ENCODE results near the gene PREX1.

Gene PREX1

DNA sequence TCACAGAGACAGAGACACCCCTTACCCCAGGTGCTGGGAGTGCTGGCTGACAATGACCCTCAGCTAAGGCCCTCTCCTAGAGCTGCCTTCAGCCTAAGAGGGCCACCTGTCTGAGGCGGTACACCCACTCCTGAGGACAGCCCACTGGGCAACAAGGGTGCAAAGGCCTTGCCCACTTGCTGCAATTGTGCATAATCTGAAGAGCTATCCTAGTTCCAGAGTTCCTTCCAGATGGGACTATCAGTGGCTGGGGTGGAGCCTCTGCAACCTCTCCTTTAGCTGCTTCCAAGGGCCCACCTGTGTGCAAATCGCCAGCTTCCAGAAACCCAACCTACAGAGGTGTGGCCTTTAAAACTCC, 87.5 kb downstream of the PREX1 start:
- no peak overlapping the region for H4K91ac ChIP-seq (ENCODE audit: low read depth, low read length, poor library complexity)
- no peak overlapping the region for H3K27ac ChIP-seq (replicated peaks; ENCODE audit: low read length)
- no peak overlapping the region for H3K4me2 ChIP-seq (ENCODE audit: insufficient read depth, low read length, poor library complexity, severe bottlenecking)
- no peak overlapping the region for H2BK5ac ChIP-seq (ENCODE audit: low read length)
- no peak overlapping the region for H3K18ac ChIP-seq (ENCODE audit: low read length)
- H3K79me1 ChIP-seq (ENCODE audit: low read depth, low read length), result no peaks in the 10 kb centered on the region
- no peak overlapping the region for H3K4me3 ChIP-seq (ENCODE audit: low read length in 2 of 2)
- H3K4me1 ChIP-seq (ENCODE audit: control insufficient read depth in 2 of 2, insufficient read depth in 1 of 2, low read depth in 1 of 2, low read length in 2 of 2), result peaks cover 0 to 5% of the 10 kb centered on the region in 2 donors
- no peak overlapping the region for H3K4ac ChIP-seq (ENCODE audit: low read length)
- no peak overlapping the region for H3K9ac ChIP-seq (ENCODE audit: low read depth, low read length, poor library complexity)
- no peak overlapping the region for H2AFZ ChIP-seq (ENCODE audit: low read length)
- no peaks in the 10 kb centered on the region for H3K9me3 ChIP-seq (replicated peaks in 1 of 2; ENCODE audit: control insufficient read depth in 2 of 2, insufficient read depth in 1 of 2, low read depth in 1 of 2, low read length in 2 of 2)
- no peak overlapping the region for H3K23ac ChIP-seq (ENCODE audit: low read depth, low read length, poor library complexity)
- H2BK15ac ChIP-seq (ENCODE audit: low read length), result no peak overlapping the region
- H2BK120ac ChIP-seq (ENCODE audit: low read depth, low read length), result no peak overlapping the region
- H3K36me3 ChIP-seq (replicated peaks in 1 of 2; ENCODE audit: control insufficient read depth in 2 of 2, insufficient read depth in 2 of 2, low read length in 2 of 2), result peaks cover 6 to 100% of the 10 kb centered on the region in 2 donors
- H3K27me3 ChIP-seq (ENCODE audit: control insufficient read depth in 3 of 3, insufficient read depth in 3 of 3, low read depth in 1 of 3, low read length in 3 of 3), result peaks cover 0 to 4% (median 0%) of the 10 kb centered on the region in 3 experiments
- DNase-seq (ENCODE audit: low spot score), result no peak
- no peak overlapping the region for H2AK5ac ChIP-seq (ENCODE audit: low read depth, low read length)
- H3K14ac ChIP-seq (ENCODE audit: low read length), result no peak overlapping the region
- H4K8ac ChIP-seq (ENCODE audit: low read depth, low read length), result no peak overlapping the region
- peak overlapping the region; percentile 12 for H2BK12ac ChIP-seq (ENCODE audit: low read length)
- WGBS, 2 donors (ENCODE audit: extremely low coverage in 2 of 2, insufficient read length in 2 of 2, insufficient replicate concordance in 1 of 2), result no CpG with 5 or more reads among the region's 2 CpGs

DNA sequence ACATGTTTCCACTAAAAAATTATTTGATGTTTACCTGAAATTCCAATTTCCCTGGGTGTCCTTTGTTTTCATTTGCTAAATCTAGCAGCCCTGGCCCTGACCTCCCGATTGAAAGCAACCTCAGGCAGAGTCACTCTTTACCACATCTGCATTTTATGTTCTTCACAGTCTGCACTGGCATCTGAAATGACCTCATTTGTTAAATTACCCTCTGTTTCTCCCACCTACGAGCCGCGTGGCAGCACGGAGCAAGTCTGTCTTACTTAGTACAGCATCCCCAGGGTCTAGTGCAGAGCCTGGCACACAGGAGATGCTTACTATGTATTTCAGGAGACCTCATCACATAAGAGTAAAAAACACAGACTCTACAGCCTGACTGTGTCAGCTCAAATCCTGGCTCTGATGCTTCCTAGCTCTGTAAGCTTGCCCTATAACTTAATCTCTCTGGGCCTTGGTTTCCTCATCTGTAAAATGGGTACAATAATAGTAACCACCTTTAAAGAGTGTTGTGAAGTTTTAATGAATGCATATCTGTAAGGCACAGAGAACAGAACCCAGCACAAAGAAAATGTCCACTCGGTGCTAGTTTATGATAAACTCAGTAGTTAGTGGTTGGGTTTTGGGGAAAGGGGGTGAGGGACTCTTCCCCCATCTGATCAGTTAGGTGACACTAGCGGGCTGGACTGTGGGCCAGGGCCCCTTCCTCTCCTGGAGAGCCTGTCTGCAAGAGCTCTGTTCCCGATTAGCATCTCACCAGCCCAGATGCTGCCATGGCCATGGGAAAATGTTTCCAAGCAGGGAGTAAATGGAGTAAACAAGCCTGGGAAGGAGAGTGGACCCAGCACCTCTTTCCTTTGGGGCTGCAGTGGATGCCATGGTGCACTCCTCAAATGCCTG, 88.2 kb downstream of the PREX1 start:
- no peak for DNase-seq (ENCODE audit: low spot score)
- no peak overlapping the region for H3K9ac ChIP-seq (ENCODE audit: low read depth, low read length, poor library complexity)
- no peak overlapping the region for H3K27ac ChIP-seq (replicated peaks; ENCODE audit: low read length)
- H3K36me3 ChIP-seq (replicated peaks in 1 of 2; ENCODE audit: control insufficient read depth in 2 of 2, insufficient read depth in 2 of 2, low read length in 2 of 2), result peaks cover 6 to 100% of the 10 kb centered on the region in 2 donors
- H3K4me1 ChIP-seq (ENCODE audit: control insufficient read depth in 2 of 2, insufficient read depth in 1 of 2, low read depth in 1 of 2, low read length in 2 of 2), result peaks cover 0 to 5% of the 10 kb centered on the region in 2 donors
- no peak overlapping the region for H2BK5ac ChIP-seq (ENCODE audit: low read length)
- no peak overlapping the region for H3K4ac ChIP-seq (ENCODE audit: low read length)
- no peak overlapping the region for H2AFZ ChIP-seq (ENCODE audit: low read length)
- H2BK15ac ChIP-seq (ENCODE audit: low read length), result no peak overlapping the region
- H3K27me3 ChIP-seq (ENCODE audit: control insufficient read depth in 3 of 3, insufficient read depth in 3 of 3, low read depth in 1 of 3, low read length in 3 of 3), result peaks cover 0 to 4% (median 0%) of the 10 kb centered on the region in 3 experiments
- no peak overlapping the region for H3K18ac ChIP-seq (ENCODE audit: low read length)
- H2AK5ac ChIP-seq (ENCODE audit: low read depth, low read length), result no peak overlapping the region
- no peak overlapping the region for H3K23ac ChIP-seq (ENCODE audit: low read depth, low read length, poor library complexity)
- WGBS, 2 donors (ENCODE audit: extremely low coverage in 2 of 2, insufficient read length in 2 of 2, insufficient replicate concordance in 1 of 2), result no CpG with 5 or more reads among the region's 8 CpGs
- H4K91ac ChIP-seq (ENCODE audit: low read depth, low read length, poor library complexity), result no peak overlapping the region
- H3K4me2 ChIP-seq (ENCODE audit: insufficient read depth, low read length, poor library complexity, severe bottlenecking), result no peak overlapping the region
- H2BK120ac ChIP-seq (ENCODE audit: low read depth, low read length), result no peak overlapping the region
- H3K9me3 ChIP-seq (replicated peaks in 1 of 2; ENCODE audit: control insufficient read depth in 2 of 2, insufficient read depth in 1 of 2, low read depth in 1 of 2, low read length in 2 of 2), result no peaks in the 10 kb centered on the region
- no peak overlapping the region for H3K14ac ChIP-seq (ENCODE audit: low read length)
- H4K8ac ChIP-seq (ENCODE audit: low read depth, low read length), result no peak overlapping the region
- H2BK12ac ChIP-seq (ENCODE audit: low read length), result peak overlapping the region; percentile 12
- H3K4me3 ChIP-seq (ENCODE audit: low read length in 2 of 2), result no peak overlapping the region
- H3K79me1 ChIP-seq (ENCODE audit: low read depth, low read length), result no peaks in the 10 kb centered on the region

DNA sequence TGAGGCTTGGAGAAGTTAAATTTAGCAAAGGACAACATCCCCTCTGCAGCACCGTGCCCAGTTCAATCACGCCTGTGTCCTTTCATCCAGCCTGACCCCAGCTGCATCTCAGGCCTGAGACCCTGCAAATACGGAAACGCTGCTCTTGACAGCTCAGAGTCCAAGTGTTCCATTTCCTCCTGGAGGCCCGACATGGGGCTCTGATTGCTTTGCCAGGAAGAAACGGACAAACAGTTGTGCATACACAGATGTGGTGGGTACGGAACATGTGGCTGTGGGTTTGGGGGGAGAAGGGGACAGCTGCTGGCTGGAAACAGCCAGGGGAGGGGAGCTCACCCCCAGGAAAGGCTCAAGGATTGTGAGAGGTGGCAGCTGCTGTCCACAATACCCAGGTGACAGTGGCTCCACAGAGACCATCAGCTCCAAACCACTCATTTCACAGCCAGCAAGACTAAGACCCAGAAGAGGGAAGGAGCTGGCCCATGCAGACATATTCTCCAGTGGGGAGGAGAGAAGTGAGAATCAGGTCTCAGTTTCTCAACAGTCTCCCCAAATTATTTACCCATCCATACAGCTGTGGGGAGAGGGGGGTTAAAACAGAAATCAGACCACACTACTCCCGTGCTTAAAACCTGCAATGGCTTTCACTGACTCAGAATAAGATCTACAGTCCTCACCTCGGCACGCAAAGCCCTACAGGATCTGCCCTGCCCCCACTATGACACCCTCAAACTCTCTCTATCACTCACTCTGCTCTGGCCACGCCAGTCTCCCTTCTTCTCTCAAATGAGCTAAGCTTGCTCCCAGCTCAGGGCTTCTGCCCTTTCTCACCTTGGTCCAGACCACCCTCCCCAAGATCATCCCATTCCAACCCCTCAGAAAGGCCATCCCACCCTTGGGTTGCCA, 89.1 kb downstream of the PREX1 start:
- H3K27ac ChIP-seq (replicated peaks; ENCODE audit: low read length), result no peak overlapping the region
- DNase-seq (ENCODE audit: low spot score), result no peak
- H3K79me1 ChIP-seq (ENCODE audit: low read depth, low read length), result no peaks in the 10 kb centered on the region
- no peak overlapping the region for H2BK12ac ChIP-seq (ENCODE audit: low read length)
- H3K36me3 ChIP-seq (replicated peaks in 1 of 2; ENCODE audit: control insufficient read depth in 2 of 2, insufficient read depth in 2 of 2, low read length in 2 of 2), result peaks cover 3 to 100% of the 10 kb centered on the region in 2 donors
- H2AFZ ChIP-seq (ENCODE audit: low read length), result no peak overlapping the region
- no peak overlapping the region for H3K9ac ChIP-seq (ENCODE audit: low read depth, low read length, poor library complexity)
- no CpG with 5 or more reads among the region's 11 CpGs for WGBS, 2 donors (ENCODE audit: extremely low coverage in 2 of 2, insufficient read length in 2 of 2, insufficient replicate concordance in 1 of 2)
- H3K9me3 ChIP-seq (replicated peaks in 1 of 2; ENCODE audit: control insufficient read depth in 2 of 2, insufficient read depth in 1 of 2, low read depth in 1 of 2, low read length in 2 of 2), result no peaks in the 10 kb centered on the region
- H3K4ac ChIP-seq (ENCODE audit: low read length), result no peak overlapping the region
- H3K4me1 ChIP-seq (ENCODE audit: control insufficient read depth in 2 of 2, insufficient read depth in 1 of 2, low read depth in 1 of 2, low read length in 2 of 2), result peaks cover 0 to 5% of the 10 kb centered on the region in 2 donors
- H4K91ac ChIP-seq (ENCODE audit: low read depth, low read length, poor library complexity), result no peak overlapping the region
- no peak overlapping the region for H3K14ac ChIP-seq (ENCODE audit: low read length)
- no peak overlapping the region for H3K23ac ChIP-seq (ENCODE audit: low read depth, low read length, poor library complexity)
- peak overlapping the region; percentile 87 for H4K8ac ChIP-seq (ENCODE audit: low read depth, low read length)
- no peak overlapping the region for H3K4me3 ChIP-seq (ENCODE audit: low read length in 2 of 2)
- no peak overlapping the region for H3K18ac ChIP-seq (ENCODE audit: low read length)
- H2AK5ac ChIP-seq (ENCODE audit: low read depth, low read length), result no peak overlapping the region
- H3K4me2 ChIP-seq (ENCODE audit: insufficient read depth, low read length, poor library complexity, severe bottlenecking), result no peak overlapping the region
- no peak overlapping the region for H2BK15ac ChIP-seq (ENCODE audit: low read length)
- H3K27me3 ChIP-seq (ENCODE audit: control insufficient read depth in 3 of 3, insufficient read depth in 3 of 3, low read depth in 1 of 3, low read length in 3 of 3), result peaks cover 0 to 4% (median 0%) of the 10 kb centered on the region in 3 experiments
- H2BK120ac ChIP-seq (ENCODE audit: low read depth, low read length), result no peak overlapping the region
- H2BK5ac ChIP-seq (ENCODE audit: low read length), result no peak overlapping the region

DNA sequence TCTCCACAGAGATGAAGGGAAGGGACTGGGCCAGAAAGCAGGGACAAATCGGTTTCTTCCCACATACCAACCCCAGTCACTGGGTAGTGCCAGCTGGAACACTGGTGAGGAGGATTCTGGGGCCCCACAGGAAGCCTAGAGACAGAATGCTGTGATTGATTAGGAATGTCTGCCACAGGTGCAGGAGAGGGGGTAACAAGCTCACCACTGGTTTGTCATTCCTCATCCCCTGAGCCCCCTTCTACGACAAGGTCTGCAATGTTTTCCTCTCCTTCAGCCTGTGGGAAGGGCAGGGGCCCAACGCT, 89.8 kb downstream of the PREX1 start:
- H3K9me3 ChIP-seq (replicated peaks in 1 of 2; ENCODE audit: control insufficient read depth in 2 of 2, insufficient read depth in 1 of 2, low read depth in 1 of 2, low read length in 2 of 2), result no peaks in the 10 kb centered on the region
- no peak overlapping the region for H2BK15ac ChIP-seq (ENCODE audit: low read length)
- no peak overlapping the region for H4K91ac ChIP-seq (ENCODE audit: low read depth, low read length, poor library complexity)
- no peak overlapping the region for H2BK5ac ChIP-seq (ENCODE audit: low read length)
- H2BK12ac ChIP-seq (ENCODE audit: low read length), result no peak overlapping the region
- H3K4me3 ChIP-seq (ENCODE audit: low read length in 2 of 2), result no peak overlapping the region
- peaks cover 0 to 5% of the 10 kb centered on the region in 2 donors for H3K4me1 ChIP-seq (ENCODE audit: control insufficient read depth in 2 of 2, insufficient read depth in 1 of 2, low read depth in 1 of 2, low read length in 2 of 2)
- no peak overlapping the region for H3K18ac ChIP-seq (ENCODE audit: low read length)
- H3K79me1 ChIP-seq (ENCODE audit: low read depth, low read length), result no peaks in the 10 kb centered on the region
- no peak overlapping the region for H2BK120ac ChIP-seq (ENCODE audit: low read depth, low read length)
- DNase-seq (ENCODE audit: low spot score), result no peak
- H3K23ac ChIP-seq (ENCODE audit: low read depth, low read length, poor library complexity), result no peak overlapping the region
- no peak overlapping the region for H3K4ac ChIP-seq (ENCODE audit: low read length)
- H3K27me3 ChIP-seq (ENCODE audit: control insufficient read depth in 3 of 3, insufficient read depth in 3 of 3, low read depth in 1 of 3, low read length in 3 of 3), result peaks cover 0 to 4% (median 0%) of the 10 kb centered on the region in 3 experiments
- H4K8ac ChIP-seq (ENCODE audit: low read depth, low read length), result peak overlapping the region; percentile 87
- no peak overlapping the region for H2AFZ ChIP-seq (ENCODE audit: low read length)
- no peak overlapping the region for H2AK5ac ChIP-seq (ENCODE audit: low read depth, low read length)
- H3K36me3 ChIP-seq (replicated peaks in 1 of 2; ENCODE audit: control insufficient read depth in 2 of 2, insufficient read depth in 2 of 2, low read length in 2 of 2), result peaks cover 3 to 100% of the 10 kb centered on the region in 2 donors
- WGBS, 2 donors (ENCODE audit: extremely low coverage in 2 of 2, insufficient read length in 2 of 2, insufficient replicate concordance in 1 of 2), result no CpG with 5 or more reads among the region's 3 CpGs
- no peak overlapping the region for H3K27ac ChIP-seq (replicated peaks; ENCODE audit: low read length)
- H3K4me2 ChIP-seq (ENCODE audit: insufficient read depth, low read length, poor library complexity, severe bottlenecking), result no peak overlapping the region
- H3K9ac ChIP-seq (ENCODE audit: low read depth, low read length, poor library complexity), result no peak overlapping the region
- no peak overlapping the region for H3K14ac ChIP-seq (ENCODE audit: low read length)
